RKO (cell line): Measurements from ENCODE around the gene WASF2.

Source experiments
- DNase-seq: peaks from one replicate; pipeline ENCODE4 v3.0.0-alpha.2; 2016; ENCODE audit warnings: low spot score

The WASF2 gene

GRCh38 chr1:27357281-27358037, 132.5 kb downstream of the WASF2 start:
- DNase-seq = peak; percentile 49

- no peak for DNase-seq
Observed at GRCh38 chr1:27356619-27357280, 133.2 kb downstream of the WASF2 start.

DNA sequence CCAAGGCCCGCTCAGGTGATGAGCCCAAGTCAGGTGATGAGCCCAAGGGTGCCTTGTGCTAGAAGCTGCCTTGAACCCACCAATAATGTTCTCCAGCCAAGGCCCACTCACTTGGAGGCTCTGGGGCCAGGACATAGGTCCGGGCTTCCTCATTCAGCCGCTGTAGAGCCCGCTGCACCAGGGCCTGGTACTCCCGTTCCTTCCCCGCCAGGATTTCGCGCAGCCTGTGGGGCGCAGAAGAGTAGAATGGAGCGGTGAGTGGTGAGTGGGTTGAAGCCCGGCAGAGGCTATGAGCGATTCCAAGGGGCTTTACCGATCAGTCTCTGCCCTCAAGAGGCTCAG, 133.7 kb downstream of the WASF2 start:
- no peak for DNase-seq

DNA sequence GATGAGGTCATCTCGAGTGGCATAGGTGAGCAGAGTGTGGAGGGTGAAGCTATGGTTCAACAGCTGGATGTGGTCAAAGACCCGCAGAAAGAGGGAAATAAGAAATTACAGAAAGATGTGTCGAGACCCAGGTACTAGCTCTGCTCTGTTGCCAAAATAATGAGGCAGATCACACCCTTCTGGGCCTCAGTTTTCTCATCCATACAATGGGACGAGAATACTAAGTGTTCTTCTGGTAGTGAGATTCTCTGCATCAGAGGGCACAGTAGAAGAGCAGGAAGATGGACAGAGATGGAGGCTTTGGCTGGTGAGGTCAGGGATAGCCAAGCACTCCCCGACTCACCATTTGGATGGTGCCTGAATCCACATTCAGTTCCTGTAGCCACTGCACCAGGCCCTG, 134.3 kb downstream of the WASF2 start:
- DNase-seq = no peak
